Measurements from ENCODE around the gene DENND2C. TPM values are rescaled to one million over a fixed set of nuclear protein-coding genes. Genes with fewer than 3 reads are reported as not detected.

Gene DENND2C
- total RNA-seq, 3 donors from 2014 or later (not counting 1 experiment from before 2014, with no cell fraction given), result 1.6 to 6.7 (median 1.7) TPM

GRCh38 chr1:114660238-114660637 lies 9.6 kb downstream of the DENND2C start:
- DNase-seq (no peak), ATAC-seq (no peak)
- H3K4me1 Mint-ChIP-seq, result no peaks in the 10 kb centered on the region
- H3K36me3 ChIP-seq (ENCODE audit: control insufficient read depth, insufficient read depth, low read length), result no peaks in the 10 kb centered on the region
- H3K9me3 ChIP-seq (ENCODE audit: control insufficient read depth, insufficient read depth, low read length), result no peaks in the 10 kb centered on the region
- H3K4me1 ChIP-seq (ENCODE audit: control insufficient read depth, insufficient read depth, low read length), result no peaks in the 10 kb centered on the region
- H3K27me3 ChIP-seq (ENCODE audit: control insufficient read depth, insufficient read depth, low read length), result no peaks in the 10 kb centered on the region
- H3K4me3 Mint-ChIP-seq, result no peak overlapping the region
- no peak overlapping the region for H3K27ac Mint-ChIP-seq
- H3K36me3 Mint-ChIP-seq, result no peaks in the 10 kb centered on the region
- H3K4me3 ChIP-seq (ENCODE audit: low read length), result no peak overlapping the region
- TF ChIP-seq, protein P1, sequence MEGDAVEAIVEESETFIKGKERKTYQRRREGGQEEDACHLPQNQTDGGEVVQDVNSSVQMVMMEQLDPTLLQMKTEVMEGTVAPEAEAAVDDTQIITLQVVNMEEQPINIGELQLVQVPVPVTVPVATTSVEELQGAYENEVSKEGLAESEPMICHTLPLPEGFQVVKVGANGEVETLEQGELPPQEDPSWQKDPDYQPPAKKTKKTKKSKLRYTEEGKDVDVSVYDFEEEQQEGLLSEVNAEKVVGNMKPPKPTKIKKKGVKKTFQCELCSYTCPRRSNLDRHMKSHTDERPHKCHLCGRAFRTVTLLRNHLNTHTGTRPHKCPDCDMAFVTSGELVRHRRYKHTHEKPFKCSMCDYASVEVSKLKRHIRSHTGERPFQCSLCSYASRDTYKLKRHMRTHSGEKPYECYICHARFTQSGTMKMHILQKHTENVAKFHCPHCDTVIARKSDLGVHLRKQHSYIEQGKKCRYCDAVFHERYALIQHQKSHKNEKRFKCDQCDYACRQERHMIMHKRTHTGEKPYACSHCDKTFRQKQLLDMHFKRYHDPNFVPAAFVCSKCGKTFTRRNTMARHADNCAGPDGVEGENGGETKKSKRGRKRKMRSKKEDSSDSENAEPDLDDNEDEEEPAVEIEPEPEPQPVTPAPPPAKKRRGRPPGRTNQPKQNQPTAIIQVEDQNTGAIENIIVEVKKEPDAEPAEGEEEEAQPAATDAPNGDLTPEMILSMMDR (IDR thresholded peaks at IDR 0.05), result no peak
- WGBS (ENCODE audit: insufficient coverage), result 83% methylated on average over 2 of the region's 2 CpGs
- no peaks in the 10 kb centered on the region for H3K9me3 Mint-ChIP-seq
- no peak overlapping the region for H3K27ac ChIP-seq (ENCODE audit: low read length)
- H3K27me3 Mint-ChIP-seq (ENCODE audit: low read depth in 2 of 2), result peaks cover 25 to 36% of the 10 kb centered on the region in 2 donors
- intact Hi-C loops (cut with micrococcal nuclease), result no loop called here

GRCh38 chr1:114651893-114652292 lies 18.0 kb downstream of the DENND2C start:
- Histone ChIP-seq H3K4me3 (ENCODE audit: low read length) (no peak overlapping the region), H3K36me3 (ENCODE audit: control insufficient read depth, insufficient read depth, low read length) (no peaks in the 10 kb centered on the region), H3K9me3 (ENCODE audit: control insufficient read depth, insufficient read depth, low read length) (no peaks in the 10 kb centered on the region), H3K27ac (ENCODE audit: low read length) (no peak overlapping the region), H3K27me3 (ENCODE audit: control insufficient read depth, insufficient read depth, low read length) (no peaks in the 10 kb centered on the region), H3K4me1 (ENCODE audit: control insufficient read depth, insufficient read depth, low read length) (no peaks in the 10 kb centered on the region)
- DNase-seq (no peak), ATAC-seq (no peak)
- Mint-ChIP-seq H3K36me3 (no peaks in the 10 kb centered on the region), H3K27ac (no peak overlapping the region), H3K27me3 (ENCODE audit: low read depth in 2 of 2) (peaks cover 0 to 10% of the 10 kb centered on the region in 2 donors), H3K4me3 (no peak overlapping the region), H3K9me3 (no peaks in the 10 kb centered on the region), H3K4me1 (no peaks in the 10 kb centered on the region)
- WGBS (ENCODE audit: insufficient coverage), result 79% methylated on average over 2 of the region's 2 CpGs
- TF ChIP-seq, protein P1 (IDR thresholded peaks at IDR 0.05), result no peak
- intact Hi-C loops (cut with micrococcal nuclease), result no loop called here

DNA sequence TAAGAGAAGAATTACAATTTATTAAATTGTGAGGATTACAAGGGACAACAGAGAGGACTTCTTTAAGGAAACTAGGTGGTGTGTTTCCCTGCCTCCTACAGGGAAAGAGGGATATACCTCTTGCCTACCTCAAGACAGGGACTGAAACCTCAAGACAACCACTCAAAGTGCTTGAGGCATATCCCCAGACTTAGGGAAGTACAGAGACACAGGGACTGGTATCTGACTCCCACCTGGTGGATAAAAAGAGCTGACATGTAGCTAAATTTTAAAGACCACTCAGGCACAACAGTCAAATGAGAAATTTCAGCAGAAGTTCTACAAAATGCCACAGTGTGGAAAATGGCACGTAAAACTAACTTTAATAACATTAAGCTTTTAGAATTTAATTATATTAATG lies 21.3 kb downstream of the DENND2C start:
- peaks cover 13 to 20% of the 10 kb centered on the region in 2 donors for H3K27me3 Mint-ChIP-seq (ENCODE audit: low read depth in 2 of 2)
- intact Hi-C loops (cut with micrococcal nuclease), result no loop called here
- TF ChIP-seq, protein P1 (IDR thresholded peaks at IDR 0.05), result no peak
- Histone ChIP-seq H3K36me3 (ENCODE audit: control insufficient read depth, insufficient read depth, low read length) (no peaks in the 10 kb centered on the region), H3K27ac (ENCODE audit: low read length) (no peak overlapping the region), H3K9me3 (ENCODE audit: control insufficient read depth, insufficient read depth, low read length) (no peaks in the 10 kb centered on the region), H3K27me3 (ENCODE audit: control insufficient read depth, insufficient read depth, low read length) (no peaks in the 10 kb centered on the region), H3K4me1 (ENCODE audit: control insufficient read depth, insufficient read depth, low read length) (no peaks in the 10 kb centered on the region), H3K4me3 (ENCODE audit: low read length) (no peak overlapping the region)
- H3K9me3 Mint-ChIP-seq, result no peaks in the 10 kb centered on the region
- no peak overlapping the region for H3K27ac Mint-ChIP-seq
- no peaks in the 10 kb centered on the region for H3K36me3 Mint-ChIP-seq
- DNase-seq (no peak), ATAC-seq (no peak)
- no peak overlapping the region for H3K4me3 Mint-ChIP-seq
- no CpG with 5 or more reads among the region's 1 CpG for WGBS (ENCODE audit: insufficient coverage)
- H3K4me1 Mint-ChIP-seq, result no peaks in the 10 kb centered on the region

GRCh38 chr1:114641377-114641776 lies 28.5 kb downstream of the DENND2C start:
- intact Hi-C loops (cut with micrococcal nuclease), result no loop called here
- no peaks in the 10 kb centered on the region for H3K9me3 Mint-ChIP-seq
- peaks cover 2% of the 10 kb centered on the region for H3K27me3 ChIP-seq (ENCODE audit: control insufficient read depth, insufficient read depth, low read length)
- no peak overlapping the region for H3K27ac Mint-ChIP-seq
- no peak overlapping the region for H3K27ac ChIP-seq (ENCODE audit: low read length)
- 80% methylated on average over 2 of the region's 2 CpGs for WGBS (ENCODE audit: insufficient coverage)
- no peak overlapping the region for H3K4me3 Mint-ChIP-seq
- ATAC-seq, result no peak
- H3K4me1 ChIP-seq (ENCODE audit: control insufficient read depth, insufficient read depth, low read length), result no peaks in the 10 kb centered on the region
- no peak for DNase-seq
- H3K9me3 ChIP-seq (ENCODE audit: control insufficient read depth, insufficient read depth, low read length), result no peaks in the 10 kb centered on the region
- no peaks in the 10 kb centered on the region for H3K36me3 Mint-ChIP-seq
- TF ChIP-seq, protein P1 (IDR thresholded peaks at IDR 0.05), result no peak
- H3K4me3 ChIP-seq (ENCODE audit: low read length), result no peak overlapping the region
- H3K4me1 Mint-ChIP-seq, result no peaks in the 10 kb centered on the region
- H3K36me3 ChIP-seq (ENCODE audit: control insufficient read depth, insufficient read depth, low read length), result no peaks in the 10 kb centered on the region
- peaks cover 32 to 53% of the 10 kb centered on the region in 2 donors for H3K27me3 Mint-ChIP-seq (ENCODE audit: low read depth in 2 of 2)
